ENCODE results near the gene TFDP1. TPM values are rescaled to one million over a fixed set of nuclear protein-coding genes. Genes with fewer than 3 reads are reported as not detected.
"Not testable (repeated sequence)": the region's sequence is repeated elsewhere in the genome, so short reads cannot be mapped to it uniquely, and the experiment has no call there.

The TFDP1 gene
- total RNA-seq, 1 experiment from 2014 or later = 140 TPM

GRCh38 chr13:113561417-113562084, 23.0 kb upstream of the TFDP1 start:
- no peaks in the 10 kb centered on the region for H3K36me3 Mint-ChIP-seq (ENCODE audit: insufficient read depth, unreplicated experiment)
- H3K4me1 ChIP-seq = no peaks in the 10 kb centered on the region; the same call in 1 of the 2 replicates
- H3K36me3 ChIP-seq (ENCODE audit: control insufficient read depth, insufficient read depth, low read length) = no peaks in the 10 kb centered on the region
- H3K27me3 ChIP-seq (replicated peaks; ENCODE audit: control insufficient read depth, insufficient read depth, low read length) = no peaks in the 10 kb centered on the region
- BruUV-seq (replicated peaks) = no TSS peak
- no peak overlapping the region for H3K4me3 Mint-ChIP-seq (ENCODE audit: unreplicated experiment)
- TF ChIP-seq CTCF (IDR thresholded peaks at IDR 0.05; ENCODE audit: insufficient read depth in 1 of 2, low read depth in 1 of 2, low read length in 1 of 2, severe bottlenecking in 1 of 2, unreplicated experiment in 1 of 2) = no peak
- H3K27ac Mint-ChIP-seq (ENCODE audit: unreplicated experiment) = no peak overlapping the region
- CTCF ChIA-PET = interaction anchor here (0.6 to 1.8 kb wide), 13 partner anchors 12 to 142 kb away, joined by 3 to 15 read pairs (median 6); no protein-coding TSS in a partner anchor
- no peak overlapping the region for H3K4me3 ChIP-seq (ENCODE audit: low read depth, low read length)
- DNase-seq = peak in 1 of 2 experiments; percentile 31
- intact Hi-C loops (cut with micrococcal nuclease; ENCODE audit: unreplicated experiment) = loop anchor here (2.0 kb wide), 2 partner anchors 71 to 103 kb away; partner anchors contain the start of gene DCUN1D2
- no peaks in the 10 kb centered on the region for H3K9me3 ChIP-seq
- no peaks in the 10 kb centered on the region for H3K9me3 Mint-ChIP-seq (ENCODE audit: unreplicated experiment)
- H3K27me3 Mint-ChIP-seq (ENCODE audit: insufficient read depth, unreplicated experiment) = peaks cover 11% of the 10 kb centered on the region
- H3K4me1 Mint-ChIP-seq (ENCODE audit: low read depth, unreplicated experiment) = no peaks in the 10 kb centered on the region
- POLR2A ChIA-PET = no interaction called here

DNA sequence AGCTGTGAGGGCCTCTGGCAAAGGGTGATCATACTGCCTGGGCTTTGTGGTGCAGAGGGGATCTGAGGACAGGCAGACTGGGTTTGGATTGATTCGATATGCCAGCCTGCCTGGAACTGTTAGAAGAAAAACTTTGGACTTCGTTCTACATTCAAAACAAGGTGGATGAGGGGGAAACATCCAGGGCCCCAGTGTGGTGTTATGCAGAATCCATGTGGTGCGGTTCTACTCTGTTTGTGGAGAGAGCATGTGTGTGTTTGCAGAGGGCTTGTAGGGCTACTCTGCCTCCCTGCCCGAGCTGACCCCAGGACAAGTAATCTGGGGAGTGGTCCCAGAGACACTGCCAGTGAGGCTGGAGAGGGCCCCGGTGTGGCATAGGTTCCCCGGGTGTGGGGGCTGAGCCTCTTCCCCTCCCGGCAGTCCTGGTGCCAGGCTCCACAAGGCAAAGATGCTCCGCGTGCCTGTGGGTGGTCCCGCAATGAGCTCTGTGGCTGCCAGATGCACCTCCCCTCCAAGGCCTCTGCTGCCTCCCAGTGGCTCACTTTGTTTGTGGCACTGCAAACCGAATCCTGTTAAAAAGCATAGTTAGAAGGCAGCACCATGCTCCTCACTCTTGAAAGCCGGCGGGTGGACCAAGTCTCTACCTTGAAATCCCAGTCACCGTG, 22.3 kb upstream of the TFDP1 start:
- TF ChIP-seq CTCF (IDR thresholded peaks at IDR 0.05; ENCODE audit: insufficient read depth in 1 of 2, low read depth in 1 of 2, low read length in 1 of 2, severe bottlenecking in 1 of 2, unreplicated experiment in 1 of 2) = peak; percentile 63 to 89
- Histone ChIP-seq H3K9me3 (no peaks in the 10 kb centered on the region), H3K27me3 (replicated peaks; ENCODE audit: control insufficient read depth, insufficient read depth, low read length) (no peaks in the 10 kb centered on the region), H3K4me1 (no peaks in the 10 kb centered on the region; the same call in 1 of the 2 replicates), H3K36me3 (ENCODE audit: control insufficient read depth, insufficient read depth, low read length) (no peaks in the 10 kb centered on the region), H3K4me3 (ENCODE audit: low read depth, low read length) (no peak overlapping the region)
- DNase-seq = peak; percentile 73 to 75
- Mint-ChIP-seq H3K27me3 (ENCODE audit: insufficient read depth, unreplicated experiment) (peaks cover 11% of the 10 kb centered on the region), H3K4me3 (ENCODE audit: unreplicated experiment) (no peak overlapping the region), H3K9me3 (ENCODE audit: unreplicated experiment) (no peaks in the 10 kb centered on the region), H3K36me3 (ENCODE audit: insufficient read depth, unreplicated experiment) (no peaks in the 10 kb centered on the region), H3K27ac (ENCODE audit: unreplicated experiment) (no peak overlapping the region), H3K4me1 (ENCODE audit: low read depth, unreplicated experiment) (no peaks in the 10 kb centered on the region)
- POLR2A ChIA-PET = no interaction called here
- no TSS peak for BruUV-seq (replicated peaks)
- CTCF ChIA-PET = interaction anchor here (0.6 to 1.8 kb wide), 11 partner anchors 13 to 143 kb away, joined by 3 to 15 read pairs (median 7); no protein-coding TSS in a partner anchor
- intact Hi-C loops (cut with micrococcal nuclease; ENCODE audit: unreplicated experiment) = loop anchor here (2.0 kb wide), 2 partner anchors 71 to 103 kb away; partner anchors contain the start of gene DCUN1D2

GRCh38 chr13:113562844-113563243, 21.7 kb upstream of the TFDP1 start:
- BruUV-seq (replicated peaks) = no TSS peak
- Mint-ChIP-seq H3K27ac (ENCODE audit: unreplicated experiment) (no peak overlapping the region), H3K4me1 (ENCODE audit: low read depth, unreplicated experiment) (no peaks in the 10 kb centered on the region), H3K9me3 (ENCODE audit: unreplicated experiment) (no peaks in the 10 kb centered on the region), H3K27me3 (ENCODE audit: insufficient read depth, unreplicated experiment) (peaks cover 11% of the 10 kb centered on the region), H3K36me3 (ENCODE audit: insufficient read depth, unreplicated experiment) (no peaks in the 10 kb centered on the region), H3K4me3 (ENCODE audit: unreplicated experiment) (no peak overlapping the region)
- TF ChIP-seq CTCF (IDR thresholded peaks at IDR 0.05; ENCODE audit: insufficient read depth in 1 of 2, low read depth in 1 of 2, low read length in 1 of 2, severe bottlenecking in 1 of 2, unreplicated experiment in 1 of 2) = no peak
- Histone ChIP-seq H3K27me3 (replicated peaks; ENCODE audit: control insufficient read depth, insufficient read depth, low read length) (no peaks in the 10 kb centered on the region), H3K9me3 (no peaks in the 10 kb centered on the region), H3K4me3 (ENCODE audit: low read depth, low read length) (no peak overlapping the region), H3K4me1 (no peaks in the 10 kb centered on the region; the same call in 1 of the 2 replicates), H3K36me3 (ENCODE audit: control insufficient read depth, insufficient read depth, low read length) (no peaks in the 10 kb centered on the region)
- intact Hi-C loops (cut with micrococcal nuclease; ENCODE audit: unreplicated experiment) = loop anchor here (2.0 kb wide), 2 partner anchors 72 to 104 kb away; partner anchors contain the start of gene DCUN1D2
- ChIA-PET POLR2A (no interaction called here), CTCF (interaction anchor here (1.0 to 1.8 kb wide), 10 partner anchors 14 to 143 kb away, joined by 3 to 15 read pairs (median 8); no protein-coding TSS in a partner anchor)
- DNase-seq = no peak

- H3K9me3 ChIP-seq; H3K27me3 ChIP-seq (replicated peaks; ENCODE audit: control insufficient read depth, insufficient read depth, low read length); POLR2A ChIA-PET; H3K36me3 Mint-ChIP-seq (ENCODE audit: insufficient read depth, unreplicated experiment); H3K27ac Mint-ChIP-seq (ENCODE audit: unreplicated experiment); H3K4me3 Mint-ChIP-seq (ENCODE audit: unreplicated experiment); H3K36me3 ChIP-seq (ENCODE audit: control insufficient read depth, insufficient read depth, low read length); H3K4me1 Mint-ChIP-seq (ENCODE audit: low read depth, unreplicated experiment); H3K9me3 Mint-ChIP-seq (ENCODE audit: unreplicated experiment); H3K4me1 ChIP-seq; H3K4me3 ChIP-seq (ENCODE audit: low read depth, low read length); BruUV-seq (replicated peaks): not testable (repeated sequence)
- CTCF ChIA-PET = interaction anchor here (0.8 kb wide), 1 partner anchor 32 kb away, joined by 3 read pairs; no protein-coding TSS in a partner anchor
- intact Hi-C loops (cut with micrococcal nuclease; ENCODE audit: unreplicated experiment) = loop anchor here (2.0 kb wide), 2 partner anchors 73 to 105 kb away; partner anchors contain the start of gene DCUN1D2
- H3K27me3 Mint-ChIP-seq (ENCODE audit: insufficient read depth, unreplicated experiment) = peaks cover 11% of the 10 kb centered on the region
- peak in 1 of 2 experiments; percentile 22 for DNase-seq
Measured at GRCh38 chr13:113563511-113563910, 21.0 kb upstream of the TFDP1 start.

Data from Caco-2 (cell line).